Stimulated activated CD4-positive, alpha-beta T cell treated with anti-CD3 and anti-CD28 coated beads, TNF-alpha, amount 100 ng/mL, for 24 hours (primary cell): ENCODE results near the gene ATP6V0A4.
"Not testable (repeated sequence)": the region's sequence is repeated elsewhere in the genome, so short reads cannot be mapped to it uniquely, and the experiment has no call there.

ENCODE experiments used
- DNase-seq, 3 experiments: peaks; one replicate each; pipeline ENCODE4 v3.0.0-alpha.2; 2020; ENCODE audit warnings: low read depth in 3 of 3

Gene ATP6V0A4

DNA sequence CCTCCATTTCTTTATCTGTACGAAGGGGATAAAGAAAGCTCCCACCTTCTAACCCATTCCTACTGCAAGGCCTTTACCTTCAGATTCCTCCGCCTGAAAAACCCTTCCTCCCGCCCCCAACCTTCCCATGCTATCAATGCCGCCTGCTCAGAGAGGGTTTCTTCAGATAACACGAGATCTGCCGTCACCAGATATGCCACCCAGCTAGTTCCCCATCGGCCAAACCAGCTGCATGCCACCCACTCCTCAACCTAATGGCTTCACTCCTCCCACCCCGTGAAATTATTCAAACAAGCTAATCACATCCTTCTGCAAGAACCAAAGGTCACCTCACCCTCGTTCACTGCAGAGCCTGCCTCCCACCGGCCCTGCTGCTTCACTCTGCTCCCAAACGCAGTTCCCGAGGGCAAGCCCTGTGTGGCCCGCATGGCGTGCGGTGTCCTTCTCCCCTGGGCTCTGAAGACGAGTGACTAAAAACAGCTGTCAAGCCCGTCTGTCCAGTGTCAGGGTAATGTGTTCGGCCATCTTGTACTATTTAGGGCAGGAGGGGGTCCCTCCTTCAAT, 47.0 kb downstream of the ATP6V0A4 start:
- no peak for DNase-seq

DNA sequence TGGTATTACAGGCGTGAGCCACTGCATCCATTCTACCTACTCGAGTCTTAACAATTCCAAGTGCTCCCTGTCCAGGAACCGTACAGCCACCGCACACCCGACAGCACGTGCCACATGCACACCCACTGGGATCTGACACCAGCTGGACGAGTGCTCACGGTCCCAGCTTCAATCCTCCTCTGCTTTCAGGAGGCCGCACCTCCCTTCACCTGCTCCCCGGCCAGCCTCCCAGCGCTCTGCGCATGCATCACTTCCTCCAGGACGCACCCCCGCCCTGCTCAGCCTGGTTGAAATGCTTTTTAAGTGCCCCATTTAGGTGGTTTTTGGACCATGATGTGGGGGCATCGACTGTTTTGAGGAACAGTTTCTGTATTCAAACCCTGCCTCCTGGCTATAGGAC, 47.5 kb downstream of the ATP6V0A4 start:
- no peak for DNase-seq

DNA sequence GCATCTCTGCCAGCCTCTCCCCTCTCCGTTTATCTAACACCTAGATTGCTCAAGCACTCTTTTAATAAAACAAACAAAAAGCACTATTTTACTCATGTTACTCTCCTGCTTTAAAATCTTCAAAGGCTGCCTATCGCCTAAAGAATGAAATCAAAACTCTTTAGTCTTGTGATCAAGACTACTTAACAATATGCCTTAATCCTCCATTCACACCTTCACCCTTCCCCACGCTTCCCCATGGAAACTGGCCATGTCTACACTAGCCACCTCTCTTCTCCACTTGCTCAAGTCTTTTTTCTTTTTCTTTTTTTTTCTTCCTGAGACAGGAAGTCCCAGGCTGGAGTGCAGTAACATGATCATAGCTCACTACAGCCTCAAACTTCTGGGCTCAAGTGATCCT, 48.0 kb downstream of the ATP6V0A4 start:
- DNase-seq = no peak

- DNase-seq = no peak
Observed at GRCh38 chr7:138748666-138749065, 49.3 kb downstream of the ATP6V0A4 start.

- DNase-seq = no peak
Observed at GRCh38 chr7:138746073-138746472, 51.9 kb downstream of the ATP6V0A4 start.

GRCh38 chr7:138745189-138745588, 52.8 kb downstream of the ATP6V0A4 start:
- no peak for DNase-seq

- no peak for DNase-seq
Observed at GRCh38 chr7:138741453-138741735, 56.6 kb downstream of the ATP6V0A4 start.

GRCh38 chr7:138739859-138740258, 58.1 kb downstream of the ATP6V0A4 start:
- DNase-seq = no peak

GRCh38 chr7:138738551-138739335, 59.3 kb downstream of the ATP6V0A4 start:
- DNase-seq = peak; percentile 59 to 80 (median 70)

DNA sequence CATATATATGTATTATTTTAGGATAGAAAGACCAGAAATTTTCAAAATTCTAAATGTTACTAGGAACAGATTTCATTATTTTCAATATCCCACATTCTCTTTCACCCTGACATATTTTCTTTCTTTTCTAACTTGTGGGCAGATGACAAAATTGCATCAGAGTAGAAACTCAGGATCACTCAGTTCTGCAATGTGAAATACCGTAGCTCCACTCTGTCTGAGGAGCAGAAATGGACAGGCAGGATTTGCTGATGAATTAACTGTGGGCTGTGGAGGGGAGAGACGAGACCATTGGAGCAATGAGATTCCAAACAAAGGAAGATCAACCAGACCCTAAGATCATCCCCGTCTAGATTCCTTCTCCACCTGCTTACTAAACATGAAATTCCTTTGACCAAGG, 59.9 kb downstream of the ATP6V0A4 start:
- no peak for DNase-seq

DNA sequence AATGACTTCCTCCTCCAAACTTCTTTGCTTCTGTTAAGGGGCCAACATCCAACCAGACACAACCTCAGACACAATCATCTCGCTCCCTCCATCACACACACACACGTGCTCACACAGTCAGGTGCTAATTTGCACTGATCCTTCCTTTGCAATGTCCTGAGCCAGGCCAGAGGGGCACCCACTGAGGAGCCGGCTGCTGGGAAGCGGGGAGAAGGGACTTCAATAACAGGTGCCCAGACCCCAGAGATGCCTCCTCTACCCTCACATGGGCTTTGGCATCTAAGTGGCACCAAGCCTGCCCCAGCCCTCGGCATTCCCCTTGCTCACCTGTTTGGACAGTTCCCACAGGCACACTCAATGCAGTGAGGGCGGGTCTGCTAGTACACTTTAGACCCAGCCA, 62.6 kb downstream of the ATP6V0A4 start:
- no peak for DNase-seq

GRCh38 chr7:138731733-138732132, 66.3 kb downstream of the ATP6V0A4 start:
- not testable (repeated sequence) for DNase-seq

- DNase-seq = no peak
Observed at GRCh38 chr7:138729444-138729843, 68.6 kb downstream of the ATP6V0A4 start.

DNA sequence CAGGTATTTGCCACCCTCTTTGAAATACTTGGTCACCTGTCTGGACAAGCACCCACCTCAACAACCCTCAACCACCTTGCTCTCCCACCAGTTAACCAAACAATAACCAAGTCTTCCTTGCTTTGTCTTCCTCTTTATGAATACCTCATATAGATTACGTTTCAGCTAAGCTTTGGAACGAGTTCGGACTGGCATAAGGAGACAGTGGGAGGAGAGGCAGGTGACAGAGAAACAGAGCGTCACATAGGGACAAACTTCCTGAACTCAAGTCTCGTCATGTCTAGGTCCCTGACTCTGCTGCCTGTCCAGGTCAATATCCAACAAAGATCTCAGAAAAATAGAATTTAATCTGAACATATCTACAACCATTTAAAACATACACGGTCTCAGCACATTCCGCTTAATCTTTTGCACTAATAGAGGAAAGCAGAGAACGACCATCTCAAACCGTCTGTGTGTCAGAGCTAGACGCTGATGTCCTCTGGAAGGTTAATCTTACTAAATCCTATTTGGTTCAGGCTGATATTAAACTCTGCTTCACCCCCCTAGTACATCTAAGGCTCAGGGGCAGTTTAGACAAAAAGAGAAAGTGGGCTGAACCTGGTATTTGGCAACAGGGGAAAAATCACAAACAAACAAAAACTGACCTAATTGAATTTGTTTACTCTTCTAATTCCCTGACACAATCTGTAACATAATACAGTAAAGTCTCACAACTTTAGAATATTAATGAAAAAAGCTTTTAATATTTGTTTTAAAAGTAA, 70.5 kb downstream of the ATP6V0A4 start:
- DNase-seq = no peak

- DNase-seq = no peak
Observed at GRCh38 chr7:138726288-138726687, 71.7 kb downstream of the ATP6V0A4 start.

DNA sequence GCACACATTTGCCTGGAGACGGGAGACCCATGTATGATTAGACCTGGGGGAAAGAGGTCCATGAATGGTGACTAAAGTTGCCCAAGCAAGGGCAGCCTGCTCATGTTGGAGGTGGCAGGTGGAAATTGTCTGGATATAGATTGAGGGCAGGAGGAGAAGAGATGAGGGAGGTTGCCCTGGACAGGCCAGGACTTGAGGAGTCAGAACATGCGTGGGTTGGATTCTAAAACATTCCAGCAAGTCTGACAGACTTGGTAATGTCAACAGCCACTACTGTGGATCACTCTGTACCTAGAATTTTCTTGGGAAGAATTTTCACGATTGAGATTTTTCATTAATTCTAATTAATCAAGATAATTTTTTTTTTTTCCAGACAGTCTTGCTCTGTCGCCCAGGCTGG, 77.7 kb downstream of the ATP6V0A4 start:
- no peak for DNase-seq

GRCh38 chr7:138716889-138717288, 81.1 kb downstream of the ATP6V0A4 start:
- no peak for DNase-seq

DNA sequence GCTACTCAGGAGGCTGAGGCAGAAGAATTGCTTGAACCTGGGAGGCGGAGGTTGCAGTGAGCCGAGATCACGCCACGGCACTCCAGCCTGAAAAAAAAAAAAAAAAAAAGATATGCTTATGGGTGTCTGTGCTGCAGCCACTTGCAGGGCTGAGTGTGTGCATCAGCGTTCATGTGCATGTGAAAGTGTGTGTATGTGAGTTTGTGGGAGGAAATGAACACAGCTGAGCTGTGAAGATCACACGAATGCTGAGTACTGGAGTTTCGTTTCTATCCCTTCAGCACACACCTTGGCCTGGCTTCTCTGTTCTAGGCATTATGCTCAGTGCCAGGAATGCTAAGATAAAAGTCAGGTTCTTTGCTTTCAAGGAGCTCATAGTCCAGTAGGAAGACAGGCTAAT, 84.8 kb downstream of the ATP6V0A4 start:
- DNase-seq = no peak

- DNase-seq = no peak
Observed at GRCh38 chr7:138712652-138713051, 85.3 kb downstream of the ATP6V0A4 start.

DNA sequence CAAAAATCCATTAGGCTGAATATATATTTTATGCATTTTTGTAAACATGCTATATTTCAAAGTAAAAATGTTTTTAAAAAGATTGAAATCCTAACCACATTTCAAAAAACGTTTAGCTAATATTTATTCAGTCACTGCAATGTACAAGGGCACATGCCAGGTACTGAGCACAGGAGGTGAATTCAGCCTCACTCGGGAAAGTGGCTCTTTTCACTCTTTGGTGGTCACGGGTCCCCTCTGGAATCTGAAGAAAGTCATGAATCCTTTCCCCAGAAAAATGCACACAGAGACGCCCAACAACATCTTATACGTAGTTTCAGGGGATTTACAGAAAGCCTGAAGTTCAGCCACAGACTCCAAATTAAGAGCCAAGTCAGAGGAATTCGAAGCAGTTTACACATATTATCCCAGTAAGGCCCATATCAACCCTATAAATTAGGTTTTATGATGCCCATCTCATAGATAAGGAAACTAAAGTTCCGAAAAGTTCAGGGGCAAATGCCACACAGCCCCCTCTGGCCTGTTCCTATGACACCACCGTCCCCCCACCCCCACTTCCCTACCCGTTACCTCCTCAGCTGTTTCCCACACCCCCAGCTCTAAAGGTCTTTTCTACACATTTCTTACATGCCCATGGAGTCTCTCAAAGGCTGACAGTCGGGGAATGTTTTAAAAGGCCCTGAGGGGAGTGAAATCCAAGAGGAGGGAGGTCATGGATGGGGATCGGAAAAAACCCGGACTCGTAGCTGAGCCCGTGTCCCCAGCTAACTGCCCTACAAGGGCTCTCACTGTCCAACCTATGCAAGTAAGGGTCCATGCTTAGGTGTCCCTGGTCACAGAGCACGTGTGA, 87.2 kb downstream of the ATP6V0A4 start:
- DNase-seq = no peak

GRCh38 chr7:138705167-138705566, 92.8 kb downstream of the ATP6V0A4 start:
- no peak for DNase-seq

- no peak for DNase-seq
Observed at GRCh38 chr7:138701537-138701923, 96.5 kb downstream of the ATP6V0A4 start.
